NK-92 treated with Interleukin-12 subunit alpha and Interleukin-12 subunit beta, amount 100 ng/mL, for 24 hours (cell line): ENCODE data around the gene AGAP9.
"Not testable (repeated sequence)": the region's sequence is repeated elsewhere in the genome, so short reads cannot be mapped to it uniquely, and the experiment has no call there.

Experiments used
- DNase-seq: peaks from one replicate; lab custom pipeline; 2025; lab: John Stamatoyannopoulos, UW

The AGAP9 gene

GRCh38 chr10:47523475-47523874 lies at the start of gene AGAP9:
Gene AGAP9, minus strand, starts transcription at chr10:47523638. Its CDS starts 112 bp downstream, at chr10:47523526.
- not testable (repeated sequence) for DNase-seq

GRCh38 chr10:47571138-47571912 lies 47.9 kb upstream of the AGAP9 start:
- DNase-seq, result not testable (repeated sequence)

GRCh38 chr10:47566757-47567156 lies 43.3 kb upstream of the AGAP9 start:
- DNase-seq, result not testable (repeated sequence)

GRCh38 chr10:47566108-47566699 lies 42.8 kb upstream of the AGAP9 start:
- DNase-seq, result not testable (repeated sequence)

GRCh38 chr10:47565517-47565920 lies 42.1 kb upstream of the AGAP9 start:
- not testable (repeated sequence) for DNase-seq

- DNase-seq, result not testable (repeated sequence)
These were observed 41.5 kb upstream of the AGAP9 start for GRCh38 chr10:47564953-47565352.

- not testable (repeated sequence) for DNase-seq
These were observed 40.9 kb upstream of the AGAP9 start for GRCh38 chr10:47564318-47564717.

GRCh38 chr10:47560452-47560851 lies 37.0 kb upstream of the AGAP9 start:
- not testable (repeated sequence) for DNase-seq

GRCh38 chr10:47559718-47560308 lies 36.4 kb upstream of the AGAP9 start:
- not testable (repeated sequence) for DNase-seq

- DNase-seq, result not testable (repeated sequence)
These were observed 34.7 kb upstream of the AGAP9 start for GRCh38 chr10:47558109-47558508.

- not testable (repeated sequence) for DNase-seq
These were observed 34.2 kb upstream of the AGAP9 start for GRCh38 chr10:47557616-47558015.

- not testable (repeated sequence) for DNase-seq
These were observed 31.9 kb upstream of the AGAP9 start for GRCh38 chr10:47555334-47555733.

- not testable (repeated sequence) for DNase-seq
These were observed 31.1 kb upstream of the AGAP9 start for GRCh38 chr10:47554552-47554951.

GRCh38 chr10:47553860-47554247 lies 30.4 kb upstream of the AGAP9 start:
- not testable (repeated sequence) for DNase-seq

GRCh38 chr10:47553214-47553859 lies 29.9 kb upstream of the AGAP9 start:
- DNase-seq, result not testable (repeated sequence)

- not testable (repeated sequence) for DNase-seq
These were observed 29.3 kb upstream of the AGAP9 start for GRCh38 chr10:47552719-47553118.

- DNase-seq, result not testable (repeated sequence)
These were observed 23.8 kb upstream of the AGAP9 start for GRCh38 chr10:47547286-47547685.

GRCh38 chr10:47536430-47536829 lies 13.0 kb upstream of the AGAP9 start:
- not testable (repeated sequence) for DNase-seq

- DNase-seq, result not testable (repeated sequence)
These were observed 21.1 kb downstream of the AGAP9 start for GRCh38 chr10:47502313-47502712.

- not testable (repeated sequence) for DNase-seq
These were observed 29.2 kb downstream of the AGAP9 start for GRCh38 chr10:47494226-47494625.

GRCh38 chr10:47491600-47491999 lies 31.8 kb downstream of the AGAP9 start, which contains the start of gene FAM25G:
Gene FAM25G, minus strand, starts transcription at chr10:47491700. Its CDS starts 26 bp downstream, at chr10:47491674.
- DNase-seq, result not testable (repeated sequence)

GRCh38 chr10:47489630-47490029 lies 33.8 kb downstream of the AGAP9 start:
- not testable (repeated sequence) for DNase-seq
